NCI-H146 treated with DMSO at 0.1 percent for 48 hours (cell line): ENCODE results near the gene SEMA4F.

ENCODE experiments used
- DNase-seq: peaks from one replicate; lab custom pipeline; 2025; ENCODE audit not compliant: unreplicated experiment; lab: John Stamatoyannopoulos, UW

SEMA4F gene

DNA sequence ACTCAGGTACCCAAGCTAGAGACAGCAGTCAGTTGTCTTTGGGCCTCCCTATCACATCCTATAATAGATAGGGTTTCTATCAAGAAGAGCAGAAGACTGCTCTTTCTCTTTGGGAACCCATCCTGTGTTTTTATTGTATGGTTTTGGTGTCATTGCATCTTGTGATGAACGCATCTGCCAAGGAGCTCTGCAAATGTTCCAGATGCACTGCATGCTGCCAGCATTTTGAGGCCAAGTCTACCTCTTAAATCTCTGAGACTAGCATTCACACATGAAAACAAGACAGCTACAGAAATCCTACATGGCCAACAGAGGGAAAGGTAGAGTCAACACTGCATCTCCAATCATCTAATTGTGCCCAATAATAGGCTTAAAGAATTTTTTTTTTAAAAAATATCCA is 14.0 kb downstream of the SEMA4F start:
- DNase-seq: no peak

- no peak for DNase-seq
Measured at GRCh38 chr2:74670263-74670662, 16.2 kb downstream of the SEMA4F start.

- no peak for DNase-seq
Measured at GRCh38 chr2:74671479-74671878, 17.4 kb downstream of the SEMA4F start.

GRCh38 chr2:74673826-74674528 is 19.9 kb downstream of the SEMA4F start:
- no peak for DNase-seq

DNA sequence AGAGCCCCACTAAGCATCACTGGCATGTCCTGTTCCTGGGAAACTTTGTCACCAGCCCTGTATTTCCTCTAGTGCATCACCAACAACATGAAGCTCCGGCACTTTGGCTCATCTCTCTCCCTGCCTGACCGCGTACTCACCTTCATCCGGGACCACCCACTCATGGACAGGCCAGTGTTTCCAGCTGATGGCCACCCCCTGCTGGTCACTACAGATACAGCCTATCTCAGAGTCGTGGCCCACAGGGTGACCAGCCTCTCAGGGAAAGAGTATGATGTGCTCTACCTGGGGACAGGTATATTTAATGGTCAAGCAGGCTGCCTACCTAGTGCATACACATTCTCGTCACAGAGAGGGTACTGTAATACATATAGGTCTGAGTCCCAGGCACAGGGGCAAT is 21.0 kb downstream of the SEMA4F start:
- DNase-seq: no peak

DNA sequence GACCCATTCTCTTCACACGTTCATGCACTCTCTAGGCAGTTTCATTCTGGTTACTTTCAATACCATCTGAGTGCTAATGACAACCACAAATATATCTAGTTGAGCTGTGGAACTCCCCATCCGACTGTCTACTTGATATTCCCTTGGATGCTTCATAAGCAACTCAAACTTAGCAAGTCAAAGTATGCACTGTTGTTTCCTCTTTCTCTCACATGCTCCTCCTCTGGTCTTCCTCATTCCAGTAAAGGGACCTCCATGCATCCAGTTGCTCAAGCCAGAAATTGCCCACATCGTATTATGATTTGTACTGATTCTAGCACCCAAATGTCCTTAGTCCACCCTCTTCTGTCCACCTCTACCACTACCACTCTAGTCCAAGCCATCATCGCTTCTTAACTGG is 22.3 kb downstream of the SEMA4F start:
- no peak for DNase-seq

GRCh38 chr2:74679615-74680014 is 25.6 kb downstream of the SEMA4F start:
- no peak for DNase-seq

GRCh38 chr2:74682501-74682900 is 28.5 kb downstream of the SEMA4F start:
- no peak for DNase-seq

- DNase-seq: no peak
Measured at GRCh38 chr2:74685408-74685807, 31.4 kb downstream of the SEMA4F start.

GRCh38 chr2:74688881-74689280 is 34.8 kb downstream of the SEMA4F start:
- no peak for DNase-seq

DNA sequence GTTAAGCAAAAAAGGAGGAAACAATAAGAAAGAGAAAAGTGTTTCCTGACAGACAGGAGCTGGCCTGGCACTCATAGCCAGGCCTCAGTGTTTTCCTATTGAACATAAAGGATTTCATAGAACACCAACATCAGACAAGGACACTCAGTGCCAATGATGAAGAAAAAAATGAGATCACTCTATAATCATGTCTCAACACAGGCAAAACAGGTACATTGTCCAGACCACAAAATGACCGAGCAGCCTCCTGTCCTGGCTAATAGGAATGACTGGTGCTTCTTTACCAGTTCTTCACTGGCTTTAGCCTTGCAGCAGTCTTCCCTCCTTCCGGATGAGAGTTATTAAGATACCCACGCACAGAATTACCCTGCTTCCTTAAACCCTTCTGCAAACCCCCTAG is 35.6 kb downstream of the SEMA4F start:
- no peak for DNase-seq

- DNase-seq: peak; percentile 65
Measured at GRCh38 chr2:74690571-74690970, 36.5 kb downstream of the SEMA4F start.

DNA sequence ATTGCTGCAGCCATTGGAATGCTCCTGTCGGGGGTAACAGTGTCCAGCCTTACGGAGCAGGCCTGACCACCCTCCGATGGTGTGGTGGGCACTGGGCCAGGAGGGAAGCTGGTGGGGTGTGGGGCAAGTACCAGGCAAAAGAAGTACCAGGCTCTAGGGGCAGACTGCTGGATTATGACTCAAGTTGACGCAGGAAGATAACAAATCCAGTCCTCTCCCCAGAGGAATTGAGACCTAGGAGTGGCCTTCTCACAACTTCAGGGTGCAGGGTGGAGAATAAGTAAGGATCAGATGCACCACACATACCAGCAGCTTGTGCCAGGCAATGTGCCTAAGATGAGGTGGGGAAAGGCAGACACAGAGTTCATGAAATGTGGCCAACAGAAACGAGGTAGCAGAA is 37.9 kb downstream of the SEMA4F start:
- DNase-seq: no peak

GRCh38 chr2:74693213-74693612 is 39.2 kb downstream of the SEMA4F start:
- DNase-seq: no peak

GRCh38 chr2:74693668-74694067 is 39.6 kb downstream of the SEMA4F start:
- DNase-seq: no peak

DNA sequence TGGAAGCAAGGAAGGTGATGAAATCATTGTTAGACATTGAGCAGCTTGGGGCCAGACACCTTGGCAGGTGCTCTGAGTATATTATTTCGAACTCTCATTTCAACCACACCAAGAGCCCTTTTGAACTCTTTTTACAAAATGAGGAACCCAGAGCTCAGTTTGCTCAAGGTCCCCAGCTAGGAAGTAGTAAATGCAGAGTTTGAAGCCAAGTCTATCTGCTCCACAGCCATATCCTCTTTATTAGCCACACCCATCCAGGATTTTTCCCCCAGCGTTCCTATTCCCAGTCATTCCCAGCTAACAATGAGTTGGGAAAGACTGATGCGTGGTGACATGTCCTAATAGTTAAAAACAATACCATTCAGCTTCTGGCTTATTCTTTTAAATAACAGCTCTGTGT is 40.2 kb downstream of the SEMA4F start:
- no peak for DNase-seq

- DNase-seq: no peak
Measured at GRCh38 chr2:74695663-74696062, 41.6 kb downstream of the SEMA4F start.

DNA sequence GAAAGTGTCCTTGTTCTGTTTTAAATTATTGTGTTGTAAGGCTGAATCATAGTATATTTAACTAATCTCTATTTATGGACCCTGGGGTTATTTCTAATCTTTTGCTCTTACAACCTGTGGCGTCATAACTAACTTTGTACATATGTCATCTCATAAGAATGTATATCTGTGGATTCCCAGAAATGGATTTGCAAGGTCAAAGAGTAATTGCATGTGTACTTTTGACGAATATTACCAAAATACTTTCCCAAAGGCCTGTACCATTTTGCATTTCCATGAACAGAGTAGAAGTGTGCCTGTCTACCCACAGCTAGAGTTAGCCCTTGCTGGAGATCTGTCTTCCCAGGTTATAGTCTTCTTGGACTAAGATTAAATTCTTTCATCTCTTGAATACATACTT is 42.8 kb downstream of the SEMA4F start:
- no peak for DNase-seq

- no peak for DNase-seq
Measured at GRCh38 chr2:74700643-74701372, 46.8 kb downstream of the SEMA4F start.

- DNase-seq: no peak
Measured at GRCh38 chr2:74702001-74702715, 48.1 kb downstream of the SEMA4F start.

DNA sequence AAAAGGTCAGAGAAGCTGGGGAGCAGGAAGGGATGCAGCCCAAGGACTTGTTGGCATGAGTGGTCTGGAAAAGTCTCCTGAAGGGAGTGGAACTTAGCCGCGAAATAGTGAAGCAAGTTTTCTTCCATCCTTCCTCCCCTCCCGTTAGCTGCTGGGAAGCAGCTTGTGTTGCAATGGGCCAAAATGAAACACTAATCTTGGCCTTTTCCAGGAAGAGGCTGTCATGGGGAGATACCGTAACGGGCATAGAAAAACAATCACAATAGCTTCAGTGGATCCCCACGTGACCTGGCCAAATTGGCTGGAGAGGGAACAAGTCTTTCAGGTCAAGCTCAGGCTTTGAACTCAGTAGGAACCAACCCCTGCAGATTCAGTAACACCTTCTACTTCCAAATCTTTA is 49.3 kb downstream of the SEMA4F start:
- DNase-seq: no peak

DNA sequence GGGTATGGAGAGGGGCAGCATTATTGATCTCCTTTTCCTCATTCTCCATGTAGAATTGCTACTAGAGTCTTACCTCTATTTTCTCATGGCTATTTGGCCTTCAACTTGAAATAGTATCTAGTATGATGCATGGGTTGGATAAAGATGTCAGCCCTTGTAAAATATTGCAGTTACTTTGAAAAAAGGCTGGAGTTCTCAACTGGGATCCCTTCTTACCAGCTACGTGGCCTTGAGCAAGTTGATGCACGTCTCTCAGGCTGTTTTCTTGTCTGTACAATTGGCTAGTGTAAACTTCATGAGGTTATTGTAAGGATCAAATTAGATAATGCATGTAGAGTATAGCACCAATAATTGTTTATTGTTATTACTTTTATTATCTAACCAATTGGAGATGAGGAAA is 50.2 kb downstream of the SEMA4F start:
- DNase-seq: no peak
